ENCODE data around the gene CCDC90B. TPM values are rescaled to one million over a fixed set of nuclear protein-coding genes. Genes with fewer than 3 reads are reported as not detected.

CCDC90B gene
- total and polyA plus RNA-seq, 2 of the 8 experiments (the other 6 are each of a cell fraction or from before 2014, with no cell fraction given) = 21.8 to 54.5 TPM

GRCh38 chr11:83241291-83241946 is 44.7 kb downstream of the CCDC90B start (continued):
- no peak for TF ChIP-seq HDAC6 (IDR thresholded peaks at IDR 0.05; ENCODE audit: low read depth, low read length)

Measured in H1 (cell line).